ENCODE results near the gene KNDC1.

DNA sequence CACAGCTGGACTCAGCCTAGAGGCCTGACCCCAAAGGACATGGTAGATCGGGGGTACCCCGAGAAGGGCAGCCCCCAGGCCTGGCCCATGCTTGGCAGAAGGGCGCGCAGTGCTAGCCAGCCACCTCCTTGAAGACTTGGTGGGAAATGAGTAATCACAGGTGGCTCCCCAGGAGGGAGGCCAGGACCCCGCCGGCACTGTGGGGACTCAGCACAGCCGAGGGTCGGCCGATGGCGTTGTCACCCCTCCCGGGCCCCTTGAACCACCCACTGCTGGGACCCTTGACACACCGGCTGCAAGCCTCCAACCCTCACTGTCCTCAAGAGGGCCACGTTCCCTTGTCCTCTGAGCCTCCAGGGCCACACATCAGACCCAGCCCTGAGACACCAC is 44.6 kb upstream of the KNDC1 start:
- TF ChIP-seq POLR2A (IDR thresholded peaks at IDR 0.05; ENCODE audit: low read depth, low read length) = no peak
- TF ChIP-seq CTCF (IDR thresholded peaks at IDR 0.05; ENCODE audit: extremely low read depth in 1 of 2, insufficient read depth in 1 of 2, low read depth in 1 of 2, low read length in 2 of 2) = no peak
- TF ChIP-seq EZH2 (IDR thresholded peaks at IDR 0.05; ENCODE audit: borderline replicate concordance, low read depth, low read length, severe bottlenecking) = no peak
- no peak for TF ChIP-seq POLR2AphosphoS5 (IDR thresholded peaks at IDR 0.05; ENCODE audit: insufficient read depth, low read depth, low read length)
